HT-29 (cell line): Measurements from ENCODE around the gene NFE2L3. TPM values are rescaled to one million over a fixed set of nuclear protein-coding genes. Genes with fewer than 3 reads are reported as not detected.
A peak's percentile ranks its signal among the peaks of the same experiment; 100 is the strongest.
"Not testable (repeated sequence)": the region's sequence is repeated elsewhere in the genome, so short reads cannot be mapped to it uniquely, and the experiment has no call there.

ENCODE experiments used
- DNase-seq: peaks from one replicate; pipeline ENCODE4 v3.0.0-alpha.2; 2015; ENCODE audit warnings: low spot score
- total RNA-seq: library from RNA; depleted of rRNA; stranded (reverse); fragments of >200 nt; shearing (Covaris generic); gene quantifications from 2 replicates; pipeline ENCODE4 v1.2.3, GENCODE V29; 2014

The NFE2L3 gene
- total RNA-seq, 1 experiment from 2014 or later = 43.7 TPM

- DNase-seq = no peak
Measured at GRCh38 chr7:26168458-26169023, 16.5 kb downstream of the NFE2L3 start.

- DNase-seq = no peak
Measured at GRCh38 chr7:26169271-26169670, 17.3 kb downstream of the NFE2L3 start.

GRCh38 chr7:26170663-26171062, 18.7 kb downstream of the NFE2L3 start:
- no peak for DNase-seq

- no peak for DNase-seq
Measured at GRCh38 chr7:26171601-26172000, 19.6 kb downstream of the NFE2L3 start.

- no peak for DNase-seq
Measured at GRCh38 chr7:26172048-26172447, 20.1 kb downstream of the NFE2L3 start.

GRCh38 chr7:26175903-26176302, 23.9 kb downstream of the NFE2L3 start:
- not testable (repeated sequence) for DNase-seq

- DNase-seq = not testable (repeated sequence)
Measured at GRCh38 chr7:26176696-26177095, 24.7 kb downstream of the NFE2L3 start.

- DNase-seq = not testable (repeated sequence)
Measured at GRCh38 chr7:26177269-26177668, 25.3 kb downstream of the NFE2L3 start.

- no peak for DNase-seq
Measured at GRCh38 chr7:26178272-26178960, 26.4 kb downstream of the NFE2L3 start.

GRCh38 chr7:26179422-26179821, 27.4 kb downstream of the NFE2L3 start:
- DNase-seq = no peak

GRCh38 chr7:26179826-26180497, 28.0 kb downstream of the NFE2L3 start:
- no peak for DNase-seq

- DNase-seq = no peak
Measured at GRCh38 chr7:26180792-26181198, 28.8 kb downstream of the NFE2L3 start.

GRCh38 chr7:26181474-26182227, 29.7 kb downstream of the NFE2L3 start:
- DNase-seq = no peak

- no peak for DNase-seq
Measured at GRCh38 chr7:26182283-26182682, 30.3 kb downstream of the NFE2L3 start.

- no peak for DNase-seq
Measured at GRCh38 chr7:26182706-26183105, 30.7 kb downstream of the NFE2L3 start.

- no peak for DNase-seq
Measured at GRCh38 chr7:26183545-26184280, 31.7 kb downstream of the NFE2L3 start.

GRCh38 chr7:26184281-26185101, 32.5 kb downstream of the NFE2L3 start:
- not testable (repeated sequence) for DNase-seq

- no peak for DNase-seq
Measured at GRCh38 chr7:26185131-26185843, 33.3 kb downstream of the NFE2L3 start.

- peak; percentile 28 for DNase-seq
Measured at GRCh38 chr7:26185844-26186180, 33.8 kb downstream of the NFE2L3 start.
